ENCODE measurements around the gene CENPP. TPM values are rescaled to one million over a fixed set of nuclear protein-coding genes. Genes with fewer than 3 reads are reported as not detected.

The CENPP gene
- total RNA-seq, 1 donor from 2014 or later = 7.7 TPM

GRCh38 chr9:92457576-92457975 is 131.8 kb downstream of the CENPP start:
- Mint-ChIP-seq H3K36me3 (ENCODE audit: low read depth) (peaks cover 22% of the 10 kb centered on the region), H3K27ac (ENCODE audit: unreplicated experiment) (no peak overlapping the region), H3K4me3 (ENCODE audit: unreplicated experiment) (no peak overlapping the region), H3K27me3 (ENCODE audit: low read depth) (no peaks in the 10 kb centered on the region), H3K9me3 (ENCODE audit: low read depth) (peaks cover 3% of the 10 kb centered on the region), H3K4me1 (ENCODE audit: low read depth) (peaks cover 8% of the 10 kb centered on the region)
- no peak for DNase-seq (ENCODE audit: low spot score)
- no peak for TF ChIP-seq CTCF (IDR thresholded peaks at IDR 0.05)

GRCh38 chr9:92463387-92463786 is 137.6 kb downstream of the CENPP start:
- no peak for TF ChIP-seq CTCF (IDR thresholded peaks at IDR 0.05)
- peaks cover 34% of the 10 kb centered on the region for H3K36me3 Mint-ChIP-seq (ENCODE audit: low read depth)
- H3K27ac Mint-ChIP-seq (ENCODE audit: unreplicated experiment) = peak overlapping the region; percentile 95
- peaks cover 34% of the 10 kb centered on the region for H3K4me1 Mint-ChIP-seq (ENCODE audit: low read depth)
- no peak overlapping the region for H3K4me3 Mint-ChIP-seq (ENCODE audit: unreplicated experiment)
- no peaks in the 10 kb centered on the region for H3K27me3 Mint-ChIP-seq (ENCODE audit: low read depth)
- no peak for DNase-seq (ENCODE audit: low spot score)
- H3K9me3 Mint-ChIP-seq (ENCODE audit: low read depth) = no peaks in the 10 kb centered on the region

- no peak for DNase-seq (ENCODE audit: low spot score)
- Mint-ChIP-seq H3K4me3 (ENCODE audit: unreplicated experiment) (no peak overlapping the region), H3K27me3 (ENCODE audit: low read depth) (no peaks in the 10 kb centered on the region), H3K9me3 (ENCODE audit: low read depth) (no peaks in the 10 kb centered on the region), H3K36me3 (ENCODE audit: low read depth) (peaks cover 30% of the 10 kb centered on the region), H3K4me1 (ENCODE audit: low read depth) (peaks cover 29% of the 10 kb centered on the region), H3K27ac (ENCODE audit: unreplicated experiment) (peak overlapping the region; percentile 95)
- TF ChIP-seq CTCF (IDR thresholded peaks at IDR 0.05) = no peak
Measured at GRCh38 chr9:92463984-92464383, 138.2 kb downstream of the CENPP start.

- TF ChIP-seq CTCF (IDR thresholded peaks at IDR 0.05) = no peak
- Mint-ChIP-seq H3K4me1 (ENCODE audit: low read depth) (peaks cover 29% of the 10 kb centered on the region), H3K27ac (ENCODE audit: unreplicated experiment) (no peak overlapping the region), H3K4me3 (ENCODE audit: unreplicated experiment) (no peak overlapping the region), H3K36me3 (ENCODE audit: low read depth) (peaks cover 30% of the 10 kb centered on the region), H3K9me3 (ENCODE audit: low read depth) (no peaks in the 10 kb centered on the region), H3K27me3 (ENCODE audit: low read depth) (no peaks in the 10 kb centered on the region)
- DNase-seq (ENCODE audit: low spot score) = no peak
Measured at GRCh38 chr9:92467041-92467440, 141.3 kb downstream of the CENPP start.

GRCh38 chr9:92467511-92467910 is 141.8 kb downstream of the CENPP start:
- Mint-ChIP-seq H3K36me3 (ENCODE audit: low read depth) (peaks cover 28% of the 10 kb centered on the region), H3K4me1 (ENCODE audit: low read depth) (peaks cover 29% of the 10 kb centered on the region), H3K9me3 (ENCODE audit: low read depth) (no peaks in the 10 kb centered on the region), H3K27me3 (ENCODE audit: low read depth) (no peaks in the 10 kb centered on the region), H3K4me3 (ENCODE audit: unreplicated experiment) (no peak overlapping the region), H3K27ac (ENCODE audit: unreplicated experiment) (no peak overlapping the region)
- no peak for TF ChIP-seq CTCF (IDR thresholded peaks at IDR 0.05)
- no peak for DNase-seq (ENCODE audit: low spot score)
